Measurements from ENCODE around the gene CD151. TPM values are rescaled to one million over a fixed set of nuclear protein-coding genes. Genes with fewer than 3 reads are reported as not detected.

CD151 gene
- total RNA-seq, 2 experiments from 2014 or later = 20.2 to 20.8 TPM

DNA sequence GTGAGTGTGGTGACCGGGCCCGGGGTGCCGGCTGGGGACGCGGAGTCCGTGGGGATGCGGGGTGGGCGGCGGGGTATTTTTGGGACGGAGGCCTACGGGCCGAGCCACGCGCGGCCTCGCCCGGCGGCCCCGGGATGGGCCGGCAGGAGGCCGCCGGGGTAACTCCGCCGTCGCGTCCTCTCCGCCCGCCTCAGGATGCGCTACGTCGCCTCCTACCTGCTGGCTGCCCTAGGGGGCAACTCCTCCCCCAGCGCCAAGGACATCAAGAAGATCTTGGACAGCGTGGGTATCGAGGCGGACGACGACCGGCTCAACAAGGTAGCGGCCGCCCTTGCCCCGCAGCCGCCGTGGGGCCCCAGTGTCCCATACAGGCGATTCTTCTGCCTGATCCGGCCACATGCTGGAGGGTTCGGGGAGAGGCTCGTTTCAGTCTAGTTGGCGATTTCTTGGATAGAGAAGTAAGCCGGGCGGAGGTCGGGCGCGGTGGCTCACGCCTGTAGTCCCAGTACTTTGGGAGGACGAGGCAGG, 22.6 kb upstream of the CD151 start:
- TF ChIP-seq, protein P1, sequence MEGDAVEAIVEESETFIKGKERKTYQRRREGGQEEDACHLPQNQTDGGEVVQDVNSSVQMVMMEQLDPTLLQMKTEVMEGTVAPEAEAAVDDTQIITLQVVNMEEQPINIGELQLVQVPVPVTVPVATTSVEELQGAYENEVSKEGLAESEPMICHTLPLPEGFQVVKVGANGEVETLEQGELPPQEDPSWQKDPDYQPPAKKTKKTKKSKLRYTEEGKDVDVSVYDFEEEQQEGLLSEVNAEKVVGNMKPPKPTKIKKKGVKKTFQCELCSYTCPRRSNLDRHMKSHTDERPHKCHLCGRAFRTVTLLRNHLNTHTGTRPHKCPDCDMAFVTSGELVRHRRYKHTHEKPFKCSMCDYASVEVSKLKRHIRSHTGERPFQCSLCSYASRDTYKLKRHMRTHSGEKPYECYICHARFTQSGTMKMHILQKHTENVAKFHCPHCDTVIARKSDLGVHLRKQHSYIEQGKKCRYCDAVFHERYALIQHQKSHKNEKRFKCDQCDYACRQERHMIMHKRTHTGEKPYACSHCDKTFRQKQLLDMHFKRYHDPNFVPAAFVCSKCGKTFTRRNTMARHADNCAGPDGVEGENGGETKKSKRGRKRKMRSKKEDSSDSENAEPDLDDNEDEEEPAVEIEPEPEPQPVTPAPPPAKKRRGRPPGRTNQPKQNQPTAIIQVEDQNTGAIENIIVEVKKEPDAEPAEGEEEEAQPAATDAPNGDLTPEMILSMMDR (IDR thresholded peaks at IDR 0.05) = no peak
- H3K36me3 Mint-ChIP-seq (ENCODE audit: low read depth) = peaks cover 36% of the 10 kb centered on the region
- intact Hi-C loops (cut with DNase I, micrococcal nuclease) = no loop called here

DNA sequence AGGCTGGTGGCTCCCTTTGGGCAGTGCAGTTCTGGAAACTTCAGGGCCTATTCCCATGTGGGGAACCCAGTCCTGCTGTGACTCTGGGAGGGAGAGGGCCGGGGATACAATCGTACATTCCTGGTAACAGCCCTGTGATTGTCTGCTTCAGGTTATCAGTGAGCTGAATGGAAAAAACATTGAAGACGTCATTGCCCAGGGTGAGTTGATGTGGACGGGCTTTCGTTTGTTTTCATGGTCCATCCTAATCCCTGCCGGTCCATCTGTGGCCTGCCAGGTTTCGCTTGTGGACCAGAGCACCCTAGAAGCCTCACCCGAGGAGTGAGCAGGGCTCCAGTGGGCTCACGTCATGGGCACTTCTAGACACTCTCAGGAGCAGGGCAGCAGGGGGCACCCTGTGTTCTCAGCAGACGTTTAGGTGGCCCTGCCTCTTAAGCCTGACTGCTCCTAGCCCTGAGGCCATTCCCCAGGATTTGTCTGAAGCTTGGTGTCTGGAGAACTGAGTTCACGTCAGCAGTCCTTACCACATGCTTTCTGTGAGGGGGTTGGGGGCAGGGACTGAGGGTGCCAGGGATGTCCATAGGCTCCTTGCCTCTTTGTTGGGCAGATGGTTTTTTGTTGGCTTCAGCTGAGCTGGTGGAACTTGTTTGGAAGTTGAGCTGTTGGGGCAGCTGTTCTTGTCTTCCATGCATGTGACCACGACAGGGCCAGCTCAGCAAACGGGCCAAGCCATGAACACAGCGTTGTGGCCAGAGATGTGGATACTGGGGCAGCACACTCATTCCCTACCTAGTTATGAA, 21.1 kb upstream of the CD151 start:
- Mint-ChIP-seq H3K4me1 (ENCODE audit: low read depth) (peaks cover 35% of the 10 kb centered on the region), H3K36me3 (ENCODE audit: low read depth) (peaks cover 36% of the 10 kb centered on the region), H3K4me3 (peak overlapping the region; percentile 82), H3K27ac (peak overlapping the region; percentile 99), H3K27me3 (no peaks in the 10 kb centered on the region), H3K9me3 (no peaks in the 10 kb centered on the region)
- no peak overlapping the region for H3K4me3 ChIP-seq (ENCODE audit: low read length)
- POLR2A ChIA-PET = interaction anchor here (1.5 kb wide), 1 partner anchor 8 kb away, joined by 16 read pairs; the partner anchor contains the start of gene PNPLA2
- no peaks in the 10 kb centered on the region for H3K9me3 ChIP-seq (ENCODE audit: control insufficient read depth in 1 of 2, insufficient read depth in 1 of 2, low read length in 2 of 2)
- H3K27me3 ChIP-seq (ENCODE audit: control insufficient read depth in 1 of 2, insufficient read depth in 2 of 2, low read length in 2 of 2) = no peaks in the 10 kb centered on the region
- intact Hi-C loops (cut with DNase I, micrococcal nuclease) = no loop called here
- DNase-seq (no peak), ATAC-seq (ENCODE audit: poor library complexity) (no peak)
- H3K4me1 ChIP-seq (ENCODE audit: insufficient read depth, low read length) = peaks cover 33% of the 10 kb centered on the region
- H3K36me3 ChIP-seq (ENCODE audit: insufficient read depth, low read length) = peaks cover 31% of the 10 kb centered on the region
- TF ChIP-seq, protein P1 (IDR thresholded peaks at IDR 0.05) = no peak
- CTCF ChIA-PET = no interaction called here
- H3K27ac ChIP-seq (ENCODE audit: low read depth in 1 of 2, low read length in 2 of 2) = peak overlapping the region in 1 of 2 donors; percentile 29

More for the DNA sequence above, 22.6 kb upstream of the CD151 start:
- Histone ChIP-seq H3K4me1 (ENCODE audit: insufficient read depth, low read length) (peaks cover 38% of the 10 kb centered on the region), H3K27me3 (ENCODE audit: control insufficient read depth in 1 of 2, insufficient read depth in 2 of 2, low read length in 2 of 2) (no peaks in the 10 kb centered on the region), H3K4me3 (ENCODE audit: low read length) (peak overlapping the region; percentile 92), H3K27ac (ENCODE audit: low read depth in 1 of 2, low read length in 2 of 2) (peak overlapping the region; percentile 95 to 99), H3K9me3 (ENCODE audit: control insufficient read depth in 1 of 2, insufficient read depth in 1 of 2, low read length in 2 of 2) (no peaks in the 10 kb centered on the region), H3K36me3 (ENCODE audit: insufficient read depth, low read length) (peaks cover 31% of the 10 kb centered on the region)
- ChIA-PET POLR2A (interaction anchor here (0.6 to 2.2 kb wide), 19 partner anchors 9 to 603 kb away, joined by 3 to 101 read pairs (median 4); partner anchors contain the start of genes BET1L, DEAF1, PHRF1 and PNPLA2), CTCF (interaction anchor here (0.6 kb wide), 2 partner anchors 33 to 118 kb away, joined by 3 read pairs; no protein-coding TSS in a partner anchor)
- no peak for DNase-seq
- Mint-ChIP-seq H3K9me3 (no peaks in the 10 kb centered on the region), H3K27me3 (no peaks in the 10 kb centered on the region), H3K4me1 (ENCODE audit: low read depth) (peaks cover 35% of the 10 kb centered on the region), H3K4me3 (peak overlapping the region; percentile 95), H3K27ac (peak overlapping the region; percentile 99)
- ATAC-seq (ENCODE audit: poor library complexity) = peak; percentile 8

DNA sequence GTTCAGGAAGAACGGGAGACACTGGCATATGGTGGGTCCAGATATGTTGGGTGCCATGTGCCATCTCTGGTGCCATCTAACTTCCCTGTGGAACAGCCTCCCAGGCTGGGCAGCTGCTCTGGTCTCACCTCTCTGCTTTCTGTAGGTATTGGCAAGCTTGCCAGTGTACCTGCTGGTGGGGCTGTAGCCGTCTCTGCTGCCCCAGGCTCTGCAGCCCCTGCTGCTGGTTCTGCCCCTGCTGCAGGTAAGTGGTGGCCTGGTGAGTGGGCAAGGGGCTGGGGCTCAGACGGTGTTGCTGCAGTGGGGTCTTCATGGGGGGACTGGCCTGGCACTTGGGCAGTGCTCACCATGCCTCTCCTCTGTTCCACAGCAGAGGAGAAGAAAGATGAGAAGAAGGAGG, 20.4 kb upstream of the CD151 start:
- Histone ChIP-seq H3K27ac (ENCODE audit: low read depth in 1 of 2, low read length in 2 of 2) (no peak overlapping the region), H3K4me3 (ENCODE audit: low read length) (no peak overlapping the region), H3K4me1 (ENCODE audit: insufficient read depth, low read length) (peaks cover 33% of the 10 kb centered on the region), H3K36me3 (ENCODE audit: insufficient read depth, low read length) (peaks cover 31% of the 10 kb centered on the region), H3K9me3 (ENCODE audit: control insufficient read depth in 1 of 2, insufficient read depth in 1 of 2, low read length in 2 of 2) (no peaks in the 10 kb centered on the region), H3K27me3 (ENCODE audit: control insufficient read depth in 1 of 2, insufficient read depth in 2 of 2, low read length in 2 of 2) (no peaks in the 10 kb centered on the region)
- Mint-ChIP-seq H3K27me3 (no peaks in the 10 kb centered on the region), H3K36me3 (ENCODE audit: low read depth) (peaks cover 36% of the 10 kb centered on the region), H3K4me3 (peak overlapping the region; percentile 82), H3K27ac (no peak overlapping the region), H3K9me3 (no peaks in the 10 kb centered on the region), H3K4me1 (ENCODE audit: low read depth) (peaks cover 35% of the 10 kb centered on the region)
- CTCF ChIA-PET = no interaction called here
- intact Hi-C loops (cut with DNase I, micrococcal nuclease) = no loop called here
- TF ChIP-seq, protein P1 (IDR thresholded peaks at IDR 0.05) = no peak
- DNase-seq (no peak), ATAC-seq (ENCODE audit: poor library complexity) (no peak)
- POLR2A ChIA-PET = no interaction called here

Measured in CD4-positive, alpha-beta T cell (primary cell).